HTR-8/SVneo (cell line): ENCODE measurements around the gene PCGF3.
"Not testable (repeated sequence)": the region's sequence is repeated elsewhere in the genome, so short reads cannot be mapped to it uniquely, and the experiment has no call there.

Experiments used
- DNase-seq: peaks from one replicate; pipeline ENCODE4 v3.0.0; 2011; ENCODE audit warnings: low spot score, mixed read lengths; ENCODE audit not compliant: insufficient read length
- FAIRE-seq: peaks from 2 replicates; lab custom pipeline; 2011; peaks lifted over from hg19 to GRCh38; lab: Jason Lieb, UNC

The PCGF3 gene

GRCh38 chr4:699816-700580 is 5.6 kb upstream of the PCGF3 start:
- FAIRE-seq, result no peak
- no peak for DNase-seq

- no peak for DNase-seq
- peak; percentile 31 for FAIRE-seq
These were observed 4.9 kb upstream of the PCGF3 start for GRCh38 chr4:700587-701264.

- no peak for FAIRE-seq
- DNase-seq, result no peak
These were observed 3.0 kb upstream of the PCGF3 start for GRCh38 chr4:702618-703048.

- no peak for FAIRE-seq
- no peak for DNase-seq
These were observed 2.1 kb upstream of the PCGF3 start for GRCh38 chr4:703336-704197.

GRCh38 chr4:704198-704891 is 1.3 kb upstream of the PCGF3 start:
- FAIRE-seq (no peak), DNase-seq (no peak)

- FAIRE-seq (peak; percentile 46), DNase-seq (no peak)
These were observed 708 bp upstream of the PCGF3 start for GRCh38 chr4:704971-705277.

GRCh38 chr4:706083-706633 is 526 bp downstream of the PCGF3 start:
- not testable (repeated sequence) for DNase-seq, FAIRE-seq

- FAIRE-seq, result no peak
- no peak for DNase-seq
These were observed 1.4 kb downstream of the PCGF3 start for GRCh38 chr4:706834-707598.

GRCh38 chr4:707929-708630 is 2.4 kb downstream of the PCGF3 start:
- DNase-seq, result no peak
- no peak for FAIRE-seq

- DNase-seq, result no peak
- FAIRE-seq, result no peak
These were observed 3.0 kb downstream of the PCGF3 start for GRCh38 chr4:708631-708933.

- DNase-seq, result no peak
- FAIRE-seq, result no peak
These were observed 3.7 kb downstream of the PCGF3 start for GRCh38 chr4:709348-709747.

- DNase-seq (no peak), FAIRE-seq (no peak)
These were observed 4.5 kb downstream of the PCGF3 start for GRCh38 chr4:710116-710515.

GRCh38 chr4:710916-711315 is 5.3 kb downstream of the PCGF3 start:
- DNase-seq (no peak), FAIRE-seq (no peak)

- DNase-seq, result no peak
- no peak for FAIRE-seq
These were observed 6.5 kb downstream of the PCGF3 start for GRCh38 chr4:712093-712492.

GRCh38 chr4:712916-713632 is 7.4 kb downstream of the PCGF3 start:
- no peak for DNase-seq
- no peak for FAIRE-seq

GRCh38 chr4:714087-714486 is 8.5 kb downstream of the PCGF3 start:
- DNase-seq, result no peak

GRCh38 chr4:717601-718320 is 12.1 kb downstream of the PCGF3 start:
- no peak for FAIRE-seq
- no peak for DNase-seq

More at GRCh38 chr4:714087-714486, 8.5 kb downstream of the PCGF3 start:
- no peak for FAIRE-seq

GRCh38 chr4:718460-718859 is 12.8 kb downstream of the PCGF3 start:
- no peak for FAIRE-seq
- DNase-seq, result no peak
